GM21423 (cell line): ENCODE data around the gene AK9.

Source experiments
- ATAC-seq: cut with Tn5 transposase; IDR thresholded peaks from one replicate; pipeline ENCODE4 v1.9.1; 2021; ENCODE audit warnings: mild to moderate bottlenecking, moderate library complexity; ENCODE audit not compliant: unreplicated experiment

The AK9 gene

DNA sequence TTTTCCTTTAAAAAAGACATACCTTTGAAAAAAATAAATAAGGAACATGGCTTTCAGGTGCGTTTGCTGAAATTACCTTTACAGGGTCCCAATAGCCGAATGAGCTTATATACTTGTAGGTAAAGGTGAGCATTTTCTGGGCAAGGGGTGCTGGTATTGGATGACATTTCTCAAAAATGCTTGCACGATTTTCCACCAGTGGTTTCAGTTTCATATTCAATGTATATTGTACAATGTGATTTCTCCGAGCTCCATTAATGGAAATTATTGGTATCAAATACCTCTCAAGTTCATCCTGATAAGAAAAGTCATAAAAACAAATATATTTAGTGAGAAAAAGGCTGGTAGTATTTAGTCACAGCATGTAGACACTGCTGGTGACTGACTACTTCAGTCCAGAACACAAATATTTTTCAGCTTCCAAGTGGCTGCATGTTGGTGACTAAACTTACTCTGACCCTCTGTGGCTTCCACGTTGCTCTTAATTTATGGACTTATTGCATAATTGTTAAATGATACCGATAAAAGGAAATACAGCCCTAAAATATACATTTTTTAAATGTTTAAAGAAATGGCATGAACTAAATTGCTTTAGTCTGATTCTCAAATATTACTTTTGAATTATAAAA lies 175.1 kb downstream of the AK9 start:
- no peak for ATAC-seq

DNA sequence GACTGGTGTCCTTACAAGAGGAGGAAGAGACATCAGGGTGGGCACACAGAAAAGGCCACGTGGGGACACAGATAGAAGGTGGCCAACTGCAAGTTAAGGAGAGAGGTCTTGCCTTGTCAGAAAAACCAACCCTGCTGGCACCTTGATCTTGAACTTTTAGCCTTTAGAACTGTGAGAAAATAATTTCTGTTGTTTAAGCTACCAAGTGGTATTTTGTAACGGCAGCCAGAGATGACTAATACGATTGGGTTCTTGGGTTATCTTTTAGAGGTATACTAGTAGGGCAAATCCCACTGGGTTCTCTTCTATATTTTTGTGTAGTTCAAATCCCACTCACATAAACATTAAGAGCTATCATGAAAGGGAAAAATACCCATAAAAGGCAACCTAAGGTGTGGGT lies 176.1 kb downstream of the AK9 start:
- ATAC-seq = no peak

DNA sequence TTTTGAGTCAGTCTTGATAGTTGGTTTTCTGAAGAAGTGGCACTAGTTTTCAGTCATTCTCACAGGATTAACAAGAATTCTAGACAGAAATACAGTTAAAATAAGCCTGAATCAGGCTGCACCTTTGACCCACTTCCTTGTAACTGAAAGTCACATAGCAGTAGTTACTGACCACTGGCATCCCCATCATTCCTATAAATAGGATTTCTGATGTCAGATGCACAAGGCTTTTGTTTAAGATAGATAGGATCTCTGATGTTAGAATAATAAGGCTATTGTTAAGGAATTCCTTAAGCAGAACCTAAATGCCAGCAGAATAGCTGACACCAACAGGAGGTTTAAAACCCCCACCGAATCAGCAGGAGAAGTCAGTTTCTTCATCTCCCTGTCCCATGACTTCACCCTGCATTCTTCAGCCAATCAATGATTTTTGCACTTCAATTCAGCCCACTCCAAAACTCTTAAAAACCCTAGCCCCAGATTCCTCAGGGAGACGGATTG lies 177.4 kb downstream of the AK9 start:
- no peak for ATAC-seq

DNA sequence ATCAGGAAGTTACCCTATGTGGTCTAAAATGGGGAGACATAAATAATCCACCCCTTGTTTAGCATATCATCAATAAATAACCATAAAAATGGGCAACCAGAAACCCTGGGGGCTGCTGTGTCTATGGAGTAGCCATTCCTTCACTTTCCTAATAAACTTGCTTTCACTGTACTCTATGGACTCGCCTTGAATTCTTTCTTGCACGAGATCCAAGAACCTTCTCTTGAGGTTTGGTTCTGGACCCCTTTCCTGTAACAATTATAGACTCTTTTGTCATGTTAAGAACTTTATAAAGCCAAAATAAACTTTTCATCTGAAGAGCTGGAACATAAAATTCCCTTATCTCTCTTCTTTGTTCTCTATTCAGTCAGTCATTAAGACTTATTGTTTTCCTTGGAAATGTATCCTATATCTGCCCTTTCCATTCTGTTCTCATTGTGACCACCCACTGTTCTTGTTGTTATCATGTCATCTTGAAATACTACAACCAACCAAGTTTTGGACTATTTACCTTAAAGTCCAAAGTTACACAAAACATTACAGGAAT lies 178.7 kb downstream of the AK9 start:
- no peak for ATAC-seq

DNA sequence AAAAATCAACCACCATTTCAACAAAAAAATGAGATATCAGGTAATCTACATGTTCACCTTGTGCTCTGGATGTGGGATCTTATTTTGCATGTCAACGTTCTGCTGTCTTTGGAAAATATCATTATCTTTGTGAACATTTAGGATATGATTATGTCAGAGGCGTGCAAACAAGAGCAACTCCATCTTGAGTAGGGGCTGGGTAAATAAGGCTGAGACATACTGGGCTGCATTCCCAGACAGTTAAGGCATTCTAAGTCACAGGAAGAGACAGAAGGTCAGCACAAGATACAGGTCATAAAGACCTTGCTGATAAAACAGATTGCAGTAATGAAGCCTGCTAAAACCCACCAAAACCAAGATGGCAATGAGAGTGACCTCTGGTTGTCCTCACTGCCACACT lies 179.2 kb downstream of the AK9 start:
- no peak for ATAC-seq

DNA sequence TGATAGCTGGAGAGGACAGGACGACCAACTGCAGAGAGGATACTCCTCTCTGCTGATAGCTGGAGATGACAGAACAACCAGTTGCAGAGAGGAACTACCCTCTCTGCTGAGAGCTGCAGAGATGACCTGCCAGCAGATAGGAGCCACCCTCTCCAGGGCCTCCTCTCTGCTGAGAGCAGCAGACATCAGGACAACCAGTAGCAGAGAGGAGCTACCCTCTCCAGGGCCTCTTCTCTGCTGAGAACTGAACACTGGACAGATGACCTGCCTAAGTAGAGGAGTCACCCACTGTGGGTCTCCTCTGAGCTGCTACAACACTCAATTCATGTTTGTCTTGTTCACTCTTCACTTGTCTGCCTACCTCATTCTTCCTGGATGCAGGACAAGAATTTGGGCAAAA lies 180.6 kb downstream of the AK9 start:
- no peak for ATAC-seq

DNA sequence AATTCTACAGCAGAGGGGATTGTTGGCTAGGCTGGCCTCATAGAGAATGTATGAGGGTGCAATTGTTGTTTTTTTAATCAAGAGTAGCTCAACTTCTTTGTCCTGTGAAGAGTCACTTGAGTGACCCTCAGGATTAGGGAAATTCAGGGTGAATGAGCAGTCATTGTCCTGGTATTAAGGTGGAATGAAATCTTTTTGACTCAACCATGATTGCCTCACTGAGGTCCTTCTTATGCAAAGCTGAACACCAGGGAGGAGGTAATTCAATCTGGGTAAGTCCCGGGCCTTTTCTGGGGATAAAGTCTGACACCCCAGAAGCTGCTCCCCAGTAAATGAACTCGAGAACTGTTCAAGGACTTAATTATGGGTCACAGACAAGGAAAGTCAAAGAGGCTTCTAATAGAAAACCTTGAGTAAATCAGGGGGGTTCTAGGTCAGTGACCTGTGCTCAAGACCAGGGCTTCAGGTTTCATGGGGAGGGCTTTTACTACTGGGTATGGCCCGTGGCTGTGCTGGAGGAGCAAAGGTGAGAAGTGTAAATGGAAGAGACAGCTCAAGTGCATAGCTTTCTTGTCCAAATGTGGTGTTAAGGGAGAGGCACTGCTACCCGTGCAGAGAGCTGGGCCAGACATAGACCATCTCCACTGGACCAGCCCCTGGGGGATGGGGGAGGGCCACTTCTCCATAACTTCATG lies 182.7 kb downstream of the AK9 start:
- no peak for ATAC-seq

DNA sequence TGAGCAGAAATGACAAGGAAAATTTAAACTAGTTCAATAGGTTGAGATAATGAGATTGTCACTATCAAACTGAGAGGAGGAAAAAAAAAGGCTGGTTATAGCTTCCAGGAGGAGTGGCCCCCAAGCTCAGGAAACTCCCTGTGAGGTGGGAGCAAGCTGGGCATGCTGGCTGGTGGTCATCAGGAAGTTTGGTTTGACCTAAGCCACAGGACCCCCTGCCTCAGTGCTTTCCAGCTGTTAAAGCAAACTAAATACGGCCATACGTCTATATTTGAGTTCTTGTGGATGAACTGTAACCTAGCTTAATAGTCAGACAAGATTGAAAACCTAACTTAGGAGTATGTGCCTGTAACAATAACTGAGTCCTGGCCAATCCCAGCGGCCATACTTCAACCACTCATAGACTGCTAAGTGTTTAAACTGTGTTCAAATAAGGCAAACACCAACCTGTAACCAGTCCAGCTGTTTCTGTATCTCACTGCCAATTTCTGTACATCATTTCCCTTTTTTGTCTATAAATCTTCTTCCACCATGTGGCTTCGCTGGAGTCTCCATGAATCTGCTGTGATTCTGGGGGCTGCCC lies 183.4 kb downstream of the AK9 start:
- ATAC-seq = no peak

DNA sequence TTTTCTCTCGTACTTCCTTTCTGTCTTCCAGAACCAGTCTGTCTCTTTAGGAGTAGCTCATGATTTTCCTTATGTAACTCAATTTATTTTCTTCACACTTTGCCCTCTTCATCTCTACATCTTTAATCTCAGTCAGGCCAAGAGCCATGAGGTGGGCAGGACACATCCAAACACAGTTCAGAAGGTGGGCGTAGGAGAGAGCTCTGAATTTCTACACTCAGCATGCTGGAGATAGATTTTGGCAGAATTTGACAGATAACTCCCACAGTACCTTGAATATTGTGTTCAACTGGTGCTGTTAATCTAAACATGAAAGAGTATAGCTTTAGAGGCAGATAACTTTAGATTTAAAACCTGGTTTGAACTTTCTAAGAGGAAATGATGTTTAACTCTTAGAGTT lies 184.2 kb downstream of the AK9 start:
- ATAC-seq = no peak

DNA sequence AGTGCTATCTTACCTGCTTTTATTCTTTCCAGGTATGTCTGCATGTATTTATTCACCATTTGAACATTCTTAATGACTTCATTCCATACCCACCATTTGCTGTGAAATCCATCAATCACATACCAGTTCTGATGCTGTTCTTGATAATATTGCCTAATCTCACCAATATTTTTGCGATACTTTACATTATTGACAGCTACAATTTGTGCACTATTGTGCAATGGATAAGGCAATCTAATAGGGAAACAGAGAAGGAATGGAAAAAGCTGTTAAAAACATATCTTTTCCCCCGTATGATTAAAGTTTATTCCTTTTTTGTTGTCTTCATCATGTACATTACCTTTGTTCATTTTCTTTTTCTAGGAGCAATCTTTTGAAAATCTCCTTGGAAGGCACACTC lies 184.7 kb downstream of the AK9 start:
- no peak for ATAC-seq

DNA sequence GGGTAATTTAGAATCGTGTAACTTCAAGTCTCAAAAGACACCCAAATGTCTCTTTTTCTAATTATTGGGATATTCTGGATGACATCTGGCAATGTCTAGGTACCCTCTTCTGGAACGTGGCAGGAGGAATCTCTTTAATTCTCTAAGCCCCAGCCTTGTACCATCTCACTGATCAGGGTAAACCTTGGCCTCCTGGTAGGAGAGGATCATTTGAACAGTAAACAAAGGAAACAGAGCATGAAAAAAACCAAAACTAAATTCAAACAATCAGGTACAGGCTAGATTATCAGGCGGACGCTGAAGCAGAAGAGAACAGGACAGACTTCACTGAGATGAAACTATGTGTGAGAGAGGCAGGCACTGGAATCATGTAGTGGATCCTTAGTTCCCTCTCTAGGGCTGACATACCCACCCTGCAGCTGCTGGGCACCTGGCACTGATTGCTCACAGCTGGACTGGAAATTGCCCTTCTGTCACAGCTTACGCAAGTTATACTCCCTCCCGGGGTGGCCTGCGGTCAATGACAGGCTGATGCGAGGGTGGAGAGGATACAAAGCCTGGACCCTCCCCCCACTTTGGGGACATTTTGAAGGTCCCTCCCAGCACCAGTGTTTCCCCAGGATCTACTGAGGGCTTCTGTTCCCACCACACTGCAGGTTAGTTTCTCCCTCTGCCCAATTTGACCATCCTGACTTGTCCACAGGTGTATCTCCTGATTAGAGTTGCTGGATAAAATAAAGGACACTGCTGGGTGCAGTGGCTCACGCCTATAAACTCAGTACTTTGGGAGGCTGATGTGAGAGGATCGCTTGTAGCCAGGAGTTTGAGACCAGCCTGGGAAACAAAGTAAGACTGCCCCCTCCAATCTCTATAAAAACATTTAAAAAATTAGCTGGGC lies 187.4 kb downstream of the AK9 start:
- ATAC-seq = no peak

DNA sequence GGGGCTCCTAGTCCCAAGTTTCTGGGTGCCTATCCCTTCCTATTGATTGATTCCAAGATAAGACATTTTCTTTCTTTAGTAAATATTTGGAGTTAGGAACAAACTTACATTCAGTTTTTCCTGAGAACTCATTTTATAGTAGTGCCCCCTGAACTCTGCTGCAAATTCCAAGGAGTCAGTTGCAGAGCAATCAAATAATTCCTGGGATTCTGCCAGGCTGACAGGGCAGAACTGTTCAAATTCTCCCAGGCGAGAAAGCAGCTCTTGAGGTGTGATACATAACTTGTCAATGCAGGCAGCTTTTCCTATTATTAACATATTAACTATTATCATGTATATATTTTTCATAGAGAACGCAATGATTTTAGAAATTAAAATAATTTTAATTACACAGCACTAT lies 192.1 kb downstream of the AK9 start:
- no peak for ATAC-seq

DNA sequence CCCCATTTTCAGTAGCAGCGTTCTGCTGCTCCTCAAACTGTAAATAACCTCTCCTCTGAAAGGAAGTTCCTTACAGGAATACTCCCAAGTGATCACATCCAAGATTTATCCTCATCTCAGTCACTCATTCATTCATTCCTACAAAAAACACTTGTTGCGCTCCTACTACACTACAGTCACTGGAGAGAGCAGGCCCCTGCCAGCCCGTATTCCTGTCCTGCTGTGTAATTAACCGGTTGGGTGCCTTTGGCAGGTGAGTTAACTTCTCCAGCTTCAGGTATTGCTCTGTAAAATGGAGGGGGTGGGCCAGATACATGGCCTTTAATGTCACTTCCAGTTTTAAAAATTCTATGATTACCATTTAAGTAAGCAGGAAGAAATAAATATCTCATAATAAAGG lies 192.9 kb downstream of the AK9 start:
- ATAC-seq = no peak

DNA sequence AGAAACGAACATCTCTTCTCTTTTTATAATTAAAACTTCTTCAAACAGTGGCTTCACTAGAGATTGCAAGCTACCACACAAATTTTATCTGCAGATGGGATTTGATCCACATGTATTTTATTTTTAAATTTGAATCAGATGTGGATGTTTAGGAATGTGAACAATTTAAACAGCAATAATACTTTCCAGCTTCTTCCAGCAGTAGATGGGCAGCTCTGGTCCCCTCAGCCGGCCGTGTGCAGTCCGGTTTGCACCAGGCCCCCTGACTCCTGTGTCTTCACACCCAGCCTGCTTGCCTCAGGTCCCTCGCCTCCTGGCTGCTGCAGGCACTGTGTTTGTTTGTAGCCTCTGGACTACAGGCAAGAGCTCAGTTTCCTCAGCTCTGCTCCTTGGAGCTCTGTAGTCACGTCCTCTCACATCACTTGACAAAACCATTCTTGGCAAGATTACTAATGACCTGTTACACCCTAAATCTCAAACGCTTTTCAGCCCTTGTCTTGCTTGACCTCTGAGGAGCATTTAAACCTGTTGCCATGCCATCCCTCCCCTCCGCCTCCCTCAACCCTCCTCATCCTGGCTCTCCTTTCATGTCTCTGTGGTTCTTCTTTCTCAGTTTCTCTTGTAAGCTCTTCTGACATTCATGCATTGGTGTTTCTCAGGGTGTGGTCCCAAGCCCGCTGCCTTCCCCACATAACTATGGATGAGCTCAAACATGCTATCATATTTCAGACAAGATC lies 194.8 kb downstream of the AK9 start:
- ATAC-seq = no peak

DNA sequence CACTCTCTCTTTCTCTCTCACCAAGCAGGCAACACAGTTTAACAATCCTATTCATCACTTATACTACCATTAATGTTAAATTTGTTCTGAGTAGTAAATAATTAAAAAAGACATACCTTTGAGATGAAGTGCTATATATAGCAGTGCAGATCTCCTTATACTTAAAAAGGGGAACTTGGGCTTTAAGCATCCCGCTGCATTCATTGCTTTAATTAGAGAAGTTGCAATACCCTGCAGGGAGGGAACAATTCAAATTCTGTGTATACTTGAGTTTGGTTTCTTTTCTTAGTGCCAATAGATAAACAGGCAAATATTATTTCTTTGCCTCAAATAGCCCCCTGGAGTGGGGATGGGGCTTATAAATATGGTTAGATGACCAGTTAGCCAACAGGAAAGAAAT lies 197.1 kb downstream of the AK9 start:
- no peak for ATAC-seq

DNA sequence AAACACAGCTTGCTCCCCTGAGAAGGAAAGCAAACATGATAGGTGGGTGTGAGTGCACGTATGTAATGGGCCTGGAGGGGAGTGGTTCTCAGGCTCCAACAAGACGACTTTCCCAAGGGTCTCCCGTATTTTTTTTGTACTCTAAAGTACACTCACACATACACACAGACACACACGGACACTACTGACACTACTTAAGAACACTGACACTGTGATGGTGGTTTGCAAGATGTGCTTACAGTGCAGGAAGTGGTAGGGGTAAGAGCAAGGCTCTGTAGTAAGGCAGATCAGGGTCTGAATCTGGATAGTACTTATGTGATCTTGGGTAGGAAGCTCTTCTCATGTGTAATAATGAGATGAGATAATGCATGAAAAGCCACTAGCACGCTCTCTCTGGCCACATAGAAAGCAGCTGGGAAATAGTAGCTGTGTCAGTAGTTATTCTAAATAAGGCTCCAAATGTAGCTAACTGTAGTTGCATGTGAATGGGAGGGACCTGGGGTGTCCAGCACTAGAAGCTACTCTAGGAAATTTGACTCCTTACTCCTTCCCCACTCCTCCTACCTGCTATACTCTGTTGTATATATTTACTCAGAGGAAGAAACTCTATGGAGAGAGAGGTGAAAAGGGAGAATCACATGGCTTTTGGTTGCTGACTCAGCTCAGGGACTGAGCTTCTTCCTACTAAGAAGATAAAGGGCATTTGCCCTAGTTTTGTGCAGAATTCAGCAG lies 199.6 kb downstream of the AK9 start:
- ATAC-seq = peak; percentile 68

DNA sequence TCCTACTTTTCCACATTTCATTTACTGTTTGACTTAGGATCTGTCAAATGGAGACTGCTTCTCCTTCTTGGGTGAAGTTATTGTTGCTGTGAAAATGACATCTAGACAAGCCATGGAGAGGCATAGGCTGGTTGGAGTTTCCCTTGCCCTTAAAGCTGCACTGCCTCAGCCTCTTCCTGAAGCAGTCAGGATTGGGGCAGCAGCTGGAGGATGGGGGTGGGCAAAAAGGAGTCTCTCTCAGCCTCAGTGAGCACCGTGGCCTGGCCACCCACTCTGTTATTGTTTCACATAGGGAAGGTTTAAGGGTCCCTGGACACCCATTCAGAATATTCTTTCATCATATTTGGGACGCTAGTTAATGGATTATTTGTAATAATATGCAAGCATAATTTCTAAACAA lies 200.3 kb downstream of the AK9 start:
- ATAC-seq = no peak

DNA sequence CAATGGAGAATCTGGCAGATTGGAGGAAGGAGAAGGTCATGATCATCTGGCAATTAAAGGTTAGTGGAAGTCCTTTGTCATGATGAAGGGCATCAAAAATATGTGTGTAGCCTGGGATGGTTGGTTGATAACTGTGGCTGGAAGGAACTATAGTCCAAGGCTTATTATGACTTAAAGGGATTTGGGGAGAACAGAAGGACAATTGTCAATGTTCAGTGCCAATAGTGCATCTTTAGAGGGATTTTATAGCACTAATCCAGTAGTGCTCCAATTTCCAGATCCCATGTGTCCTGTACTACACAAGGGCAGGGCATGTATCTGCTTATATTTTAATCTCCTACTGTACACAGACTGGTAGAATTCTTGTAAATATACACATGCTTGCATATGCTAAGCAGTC lies 203.0 kb downstream of the AK9 start:
- ATAC-seq = no peak

DNA sequence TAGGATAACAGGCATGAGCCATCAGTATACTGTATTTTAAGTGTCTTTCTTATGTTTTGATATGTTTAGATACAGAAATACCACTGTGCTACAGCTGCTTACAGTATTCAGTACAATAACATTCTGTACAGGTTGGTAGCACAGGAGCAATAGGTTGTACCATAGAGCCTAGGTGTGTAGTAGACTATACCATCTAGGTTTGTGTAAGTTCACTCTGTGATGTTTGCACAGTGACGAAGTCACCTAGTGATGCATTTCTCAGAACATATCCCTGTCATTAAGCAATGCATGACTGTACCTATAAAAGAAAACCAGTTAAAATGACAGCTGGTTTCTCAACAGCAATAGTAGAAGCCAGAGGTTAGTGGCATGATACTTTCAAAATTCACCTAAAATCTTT lies 204.9 kb downstream of the AK9 start:
- no peak for ATAC-seq
